ENCODE results near the gene PPFIBP2.

DNA sequence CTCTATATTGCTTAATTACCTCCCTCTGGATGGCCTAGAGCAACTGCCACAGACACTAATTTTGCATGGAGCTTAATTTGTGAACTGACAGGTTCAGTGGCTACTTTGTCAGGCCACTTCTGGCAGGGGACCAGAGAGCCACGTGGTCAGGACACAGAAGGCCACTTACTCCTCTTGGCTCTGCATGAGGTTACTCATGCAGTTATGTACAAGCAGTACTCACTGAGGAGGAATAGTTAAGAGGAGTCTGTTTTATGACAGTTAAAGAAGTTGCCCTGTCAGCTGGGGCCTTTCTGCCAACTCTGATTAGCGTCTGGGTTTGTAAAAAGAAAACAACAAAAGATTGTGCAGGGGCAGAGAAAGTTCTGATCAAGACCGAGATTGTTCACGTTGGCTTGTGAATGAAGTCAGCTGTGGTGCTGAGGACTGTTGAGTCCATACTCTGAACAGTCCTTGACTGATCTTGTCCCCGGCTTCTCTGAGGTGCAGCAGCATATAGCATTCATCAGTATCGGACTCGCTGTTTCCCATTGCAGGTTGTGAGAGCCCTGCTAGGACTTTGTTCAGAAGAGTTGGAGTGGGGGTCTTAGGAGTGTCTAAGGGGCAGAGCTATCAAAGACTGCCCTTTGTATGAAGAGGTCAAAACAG is 41.4 kb downstream of the PPFIBP2 start:
- TF ChIP-seq, protein P1, sequence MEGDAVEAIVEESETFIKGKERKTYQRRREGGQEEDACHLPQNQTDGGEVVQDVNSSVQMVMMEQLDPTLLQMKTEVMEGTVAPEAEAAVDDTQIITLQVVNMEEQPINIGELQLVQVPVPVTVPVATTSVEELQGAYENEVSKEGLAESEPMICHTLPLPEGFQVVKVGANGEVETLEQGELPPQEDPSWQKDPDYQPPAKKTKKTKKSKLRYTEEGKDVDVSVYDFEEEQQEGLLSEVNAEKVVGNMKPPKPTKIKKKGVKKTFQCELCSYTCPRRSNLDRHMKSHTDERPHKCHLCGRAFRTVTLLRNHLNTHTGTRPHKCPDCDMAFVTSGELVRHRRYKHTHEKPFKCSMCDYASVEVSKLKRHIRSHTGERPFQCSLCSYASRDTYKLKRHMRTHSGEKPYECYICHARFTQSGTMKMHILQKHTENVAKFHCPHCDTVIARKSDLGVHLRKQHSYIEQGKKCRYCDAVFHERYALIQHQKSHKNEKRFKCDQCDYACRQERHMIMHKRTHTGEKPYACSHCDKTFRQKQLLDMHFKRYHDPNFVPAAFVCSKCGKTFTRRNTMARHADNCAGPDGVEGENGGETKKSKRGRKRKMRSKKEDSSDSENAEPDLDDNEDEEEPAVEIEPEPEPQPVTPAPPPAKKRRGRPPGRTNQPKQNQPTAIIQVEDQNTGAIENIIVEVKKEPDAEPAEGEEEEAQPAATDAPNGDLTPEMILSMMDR (IDR thresholded peaks at IDR 0.05) = no peak
- TF ChIP-seq POLR2A (IDR thresholded peaks at IDR 0.05) = no peak

Data from esophagus squamous epithelium (tissue), 4 donors.